Activated CD8-positive, alpha-beta T cell treated with anti-CD3 and anti-CD28 coated beads for 36 hours (primary cell): ENCODE results near the gene SNX20. TPM values are rescaled to one million over a fixed set of nuclear protein-coding genes. Genes with fewer than 3 reads are reported as not detected.
A peak's percentile ranks its signal among the peaks of the same experiment; 100 is the strongest.

ENCODE experiments used
- ATAC-seq: fragments of 200-7000 bp; cut with Tn5 transposase; one replicate; pipeline ENCODE4 v1.10.0; 2021; ENCODE audit warnings: mild to moderate bottlenecking, moderate library complexity
- CTCF ChIA-PET: fragments of 350-600 bp; sonication (Branson Sonifier 250); formaldehyde crosslinking; loops from one replicate; lab custom pipeline; 2021; ENCODE audit warnings: antibody characterized with exemption; lab: Charles Lee
- POLR2A ChIA-PET: fragments of 350-600 bp; sonication (Branson Sonifier 250); formaldehyde crosslinking; loops from one replicate; lab custom pipeline; 2021; ENCODE audit warnings: antibody characterized with exemption; lab: Charles Lee
- DNase-seq: peaks from one replicate; pipeline ENCODE4 v3.0.0-alpha.2; 2020
- H3K27ac Mint-ChIP-seq: one replicate; pipeline ENCODE4 v1.8.0; 2021; ENCODE audit warnings: mild to moderate bottlenecking, mixed read lengths
- H3K27me3 Mint-ChIP-seq: one replicate; pipeline ENCODE4 v1.8.0; 2021; ENCODE audit warnings: mixed read lengths
- H3K36me3 Mint-ChIP-seq: one replicate; pipeline ENCODE4 v1.8.0; 2021; ENCODE audit warnings: low read depth, mixed read lengths
- H3K4me1 Mint-ChIP-seq: one replicate; pipeline ENCODE4 v1.8.0; 2021; ENCODE audit warnings: low read depth, mixed read lengths
- H3K4me3 Mint-ChIP-seq: one replicate; pipeline ENCODE4 v1.8.0; 2021; ENCODE audit warnings: mild to moderate bottlenecking, moderate library complexity, mixed read lengths
- H3K9me3 Mint-ChIP-seq: one replicate; pipeline ENCODE4 v1.8.0; 2021; ENCODE audit warnings: mixed read lengths
- CTCF ChIP-seq: fragments of 200-600 bp; IDR thresholded peaks from one replicate; pipeline ENCODE4 v1.8.0; 2022; ENCODE audit warnings: antibody characterized with exemption, mild to moderate bottlenecking
- intact Hi-C: fragments of 100-400 bp; cut with micrococcal nuclease; formaldehyde crosslinking; loops from one replicate; pipeline ENCODE4 v1.10.0; 2022
- total RNA-seq, 2 experiments: library from RNA; stranded (reverse); gene quantifications; one replicate each; pipeline ENCODE4 v1.2.3, GENCODE V29; 2021

The SNX20 gene
- total RNA-seq, 2 experiments from 2014 or later: 24.6 to 25.0 TPM

DNA sequence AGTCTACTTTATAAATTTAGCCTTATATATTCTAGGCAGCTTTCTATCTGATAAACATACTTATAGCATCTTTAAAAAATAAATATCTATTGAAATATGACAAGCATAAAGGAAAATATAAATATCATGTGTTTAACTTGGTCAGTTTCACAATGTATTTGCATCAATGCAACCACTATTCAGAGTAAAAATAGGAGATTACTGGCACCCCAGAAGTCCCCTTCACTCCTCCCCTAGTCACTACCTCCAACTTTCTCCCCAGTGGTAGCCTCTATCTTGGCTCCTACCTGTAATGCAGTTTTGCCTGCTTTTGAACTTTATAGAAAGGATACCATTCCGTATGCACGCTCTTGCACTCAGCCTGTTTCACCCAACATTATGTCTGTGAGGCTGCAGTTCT is 9.1 kb upstream of the SNX20 start:
- Mint-ChIP-seq H3K4me3 (no peak overlapping the region), H3K36me3 (no peaks in the 10 kb centered on the region), H3K27me3 (peaks cover 5% of the 10 kb centered on the region), H3K27ac (no peak overlapping the region), H3K9me3 (no peaks in the 10 kb centered on the region), H3K4me1 (peaks cover 34% of the 10 kb centered on the region)
- TF ChIP-seq CTCF: no peak
- ATAC-seq: no peak
- ChIA-PET POLR2A (interaction anchor here (1.1 kb wide), 1 partner anchor 15 kb away, joined by 4 read pairs; no protein-coding TSS in a partner anchor), CTCF (no interaction called here)
- intact Hi-C loops: no loop called here
- no peak for DNase-seq

GRCh38 chr16:50688867-50689266 is 7.8 kb upstream of the SNX20 start:
- no peak for ATAC-seq
- H3K4me1 Mint-ChIP-seq: peaks cover 37% of the 10 kb centered on the region
- no peak for DNase-seq
- H3K27me3 Mint-ChIP-seq: no peaks in the 10 kb centered on the region
- H3K4me3 Mint-ChIP-seq: no peak overlapping the region
- no peak for TF ChIP-seq CTCF
- peaks cover 2% of the 10 kb centered on the region for H3K36me3 Mint-ChIP-seq
- ChIA-PET CTCF (no interaction called here), POLR2A (no interaction called here)
- intact Hi-C loops: no loop called here
- H3K27ac Mint-ChIP-seq: no peak overlapping the region
- H3K9me3 Mint-ChIP-seq: no peaks in the 10 kb centered on the region

GRCh38 chr16:50688083-50688482 is 7.0 kb upstream of the SNX20 start:
- Mint-ChIP-seq H3K27ac (no peak overlapping the region), H3K27me3 (no peaks in the 10 kb centered on the region), H3K4me1 (peaks cover 42% of the 10 kb centered on the region), H3K9me3 (no peaks in the 10 kb centered on the region), H3K4me3 (no peak overlapping the region), H3K36me3 (peaks cover 2% of the 10 kb centered on the region)
- ATAC-seq (no peak), DNase-seq (no peak)
- CTCF ChIA-PET: interaction anchor here (1.1 to 2.1 kb wide), 3 partner anchors 11 to 118 kb away, joined by 3 to 6 read pairs (median 4); no protein-coding TSS in a partner anchor
- no peak for TF ChIP-seq CTCF
- intact Hi-C loops: no loop called here
- POLR2A ChIA-PET: interaction anchor here (4.4 kb wide), 1 partner anchor 9 kb away, joined by 19 read pairs; no protein-coding TSS in a partner anchor

DNA sequence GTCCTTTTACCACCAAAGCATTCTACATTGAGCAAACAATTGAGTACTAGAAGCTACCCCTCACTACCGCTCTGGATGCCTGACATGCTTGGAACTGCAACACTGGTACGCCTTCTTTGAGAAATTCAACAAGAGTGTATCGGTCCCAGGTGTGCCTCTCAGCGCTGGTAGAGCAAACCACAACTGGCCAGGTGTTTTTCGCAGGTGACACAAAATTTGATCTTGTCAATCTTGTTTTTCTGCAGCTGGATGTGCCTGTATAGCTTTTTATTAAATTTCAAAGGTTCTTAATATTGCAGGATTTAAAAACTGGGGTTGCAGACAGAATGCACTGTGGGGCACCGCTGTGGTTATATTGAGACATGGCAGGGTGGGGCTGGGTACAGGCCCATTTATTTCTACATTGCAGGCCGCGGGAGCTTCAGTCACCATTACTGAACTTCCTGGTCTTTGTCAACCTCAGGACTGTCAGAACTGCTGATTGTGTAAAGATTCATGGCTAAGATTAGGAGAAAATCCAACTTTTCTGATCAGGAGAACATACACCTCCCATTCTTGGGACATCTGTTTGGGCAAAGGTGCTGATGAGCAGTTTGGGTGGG is 4.5 kb upstream of the SNX20 start:
- TF ChIP-seq CTCF: no peak
- peaks cover 2% of the 10 kb centered on the region for H3K36me3 Mint-ChIP-seq
- intact Hi-C loops: no loop called here
- no peak overlapping the region for H3K4me3 Mint-ChIP-seq
- H3K4me1 Mint-ChIP-seq: peaks cover 49% of the 10 kb centered on the region
- H3K27me3 Mint-ChIP-seq: no peaks in the 10 kb centered on the region
- H3K27ac Mint-ChIP-seq: peak overlapping the region; percentile 81
- no peak for DNase-seq
- no peak for ATAC-seq
- ChIA-PET CTCF (interaction anchor here (0.6 to 2.6 kb wide), 7 partner anchors 10 to 748 kb away, joined by 3 to 12 read pairs (median 3); no protein-coding TSS in a partner anchor), POLR2A (interaction anchor here (0.9 to 4.4 kb wide), 6 partner anchors 8 to 72 kb away, joined by 3 to 19 read pairs (median 4); no protein-coding TSS in a partner anchor)
- no peaks in the 10 kb centered on the region for H3K9me3 Mint-ChIP-seq

- Mint-ChIP-seq H3K4me1 (peaks cover 54% of the 10 kb centered on the region), H3K9me3 (no peaks in the 10 kb centered on the region), H3K4me3 (peak overlapping the region; percentile 22), H3K36me3 (peaks cover 4% of the 10 kb centered on the region), H3K27ac (peak overlapping the region; percentile 81), H3K27me3 (no peaks in the 10 kb centered on the region)
- ATAC-seq: peak; percentile 13
- ChIA-PET POLR2A (interaction anchor here (0.9 to 4.4 kb wide), 6 partner anchors 9 to 72 kb away, joined by 3 to 19 read pairs (median 4); no protein-coding TSS in a partner anchor), CTCF (interaction anchor here (0.6 to 2.6 kb wide), 10 partner anchors 10 to 748 kb away, joined by 3 to 12 read pairs (median 3); no protein-coding TSS in a partner anchor)
- peak; percentile 50 for DNase-seq
- intact Hi-C loops: loop anchor here (5.0 kb wide), 1 partner anchor 62 kb away; no protein-coding TSS in a partner anchor
- no peak for TF ChIP-seq CTCF
Measured at GRCh38 chr16:50684823-50685461, 3.8 kb upstream of the SNX20 start.
